ENCODE measurements around the gene PPP6R2.
"Not testable (repeated sequence)": the region's sequence is repeated elsewhere in the genome, so short reads cannot be mapped to it uniquely, and the experiment has no call there.

The PPP6R2 gene

GRCh38 chr22:50400406-50400805, 57.3 kb downstream of the PPP6R2 start:
- FAIRE-seq, result no peak
- DNase-seq (ENCODE audit: insufficient read length, low spot score), result no peak
- TF ChIP-seq POLR2A (IDR thresholded peaks at IDR 0.05; ENCODE audit: low read depth, low read length), result no peak

- no peak for TF ChIP-seq POLR2A (IDR thresholded peaks at IDR 0.05; ENCODE audit: low read depth, low read length)
- FAIRE-seq (no peak), DNase-seq (ENCODE audit: insufficient read length, low spot score) (no peak)
Observed at GRCh38 chr22:50400931-50401330, 57.8 kb downstream of the PPP6R2 start.

- DNase-seq (ENCODE audit: insufficient read length, low spot score), result no peak
- no peak for TF ChIP-seq POLR2A (IDR thresholded peaks at IDR 0.05; ENCODE audit: low read depth, low read length)
- FAIRE-seq, result no peak
Observed at GRCh38 chr22:50401907-50402306, 58.8 kb downstream of the PPP6R2 start.

GRCh38 chr22:50403701-50404101, 60.6 kb downstream of the PPP6R2 start:
- DNase-seq (ENCODE audit: insufficient read length, low spot score), result no peak
- no peak for FAIRE-seq
- TF ChIP-seq POLR2A (IDR thresholded peaks at IDR 0.05; ENCODE audit: low read depth, low read length), result no peak

GRCh38 chr22:50406416-50407170, 63.5 kb downstream of the PPP6R2 start:
- no peak for TF ChIP-seq POLR2A (IDR thresholded peaks at IDR 0.05; ENCODE audit: low read depth, low read length)
- no peak for FAIRE-seq

GRCh38 chr22:50408311-50408710, 65.2 kb downstream of the PPP6R2 start:
- TF ChIP-seq POLR2A (IDR thresholded peaks at IDR 0.05; ENCODE audit: low read depth, low read length), result no peak
- FAIRE-seq (no peak), DNase-seq (ENCODE audit: insufficient read length, low spot score) (no peak)

More at GRCh38 chr22:50406416-50407170, 63.5 kb downstream of the PPP6R2 start:
- DNase-seq (ENCODE audit: insufficient read length, low spot score), result no peak

- DNase-seq (ENCODE audit: insufficient read length, low spot score); FAIRE-seq: not testable (repeated sequence)
Observed at GRCh38 chr22:50408954-50409353, 65.8 kb downstream of the PPP6R2 start.

- DNase-seq (ENCODE audit: insufficient read length, low spot score) (no peak), FAIRE-seq (no peak)
- TF ChIP-seq POLR2A (IDR thresholded peaks at IDR 0.05; ENCODE audit: low read depth, low read length), result no peak
Observed at GRCh38 chr22:50414476-50415248, 71.5 kb downstream of the PPP6R2 start.

- FAIRE-seq (no peak), DNase-seq (ENCODE audit: insufficient read length, low spot score) (no peak)
- no peak for TF ChIP-seq POLR2A (IDR thresholded peaks at IDR 0.05; ENCODE audit: low read depth, low read length)
Observed at GRCh38 chr22:50415426-50415825, 72.3 kb downstream of the PPP6R2 start.

GRCh38 chr22:50416996-50417395, 73.9 kb downstream of the PPP6R2 start:
- FAIRE-seq (no peak), DNase-seq (ENCODE audit: insufficient read length, low spot score) (no peak)
- TF ChIP-seq POLR2A (IDR thresholded peaks at IDR 0.05; ENCODE audit: low read depth, low read length), result no peak

- DNase-seq (ENCODE audit: insufficient read length, low spot score) (no peak), FAIRE-seq (no peak)
- TF ChIP-seq POLR2A (IDR thresholded peaks at IDR 0.05; ENCODE audit: low read depth, low read length), result no peak
Observed at GRCh38 chr22:50417411-50418210, 74.5 kb downstream of the PPP6R2 start.

- TF ChIP-seq POLR2A (IDR thresholded peaks at IDR 0.05; ENCODE audit: low read depth, low read length), result no peak
- DNase-seq (ENCODE audit: insufficient read length, low spot score) (no peak), FAIRE-seq (no peak)
Observed at GRCh38 chr22:50418624-50419023, 75.5 kb downstream of the PPP6R2 start.

GRCh38 chr22:50419116-50419515, 76.0 kb downstream of the PPP6R2 start:
- no peak for FAIRE-seq
- DNase-seq (ENCODE audit: insufficient read length, low spot score), result no peak
- TF ChIP-seq POLR2A (IDR thresholded peaks at IDR 0.05; ENCODE audit: low read depth, low read length), result no peak

- no peak for FAIRE-seq
- DNase-seq (ENCODE audit: insufficient read length, low spot score), result no peak
- TF ChIP-seq POLR2A (IDR thresholded peaks at IDR 0.05; ENCODE audit: low read depth, low read length), result no peak
Observed at GRCh38 chr22:50420015-50420414, 76.9 kb downstream of the PPP6R2 start.

All from H54 (cell line).